HepG2 (cell line): ENCODE measurements around the gene PCGF3. TPM values are rescaled to one million over a fixed set of nuclear protein-coding genes. Genes with fewer than 3 reads are reported as not detected.

Experiments
- AKAP8 ChIP-seq: sonication (generic); formaldehyde crosslinking; IDR thresholded peaks from 2 replicates; pipeline ENCODE4 v1.5.1; 2020; ENCODE audit warnings: mild to moderate bottlenecking, missing genetic modification reagents
- ATF6 ChIP-seq: sonication (generic); formaldehyde crosslinking; conservative IDR thresholded peaks from 2 replicates; pipeline ENCODE4 v1.4.0; 2020; ENCODE audit warnings: missing genetic modification reagents
- GLI4 ChIP-seq: sonication (generic); formaldehyde crosslinking; IDR thresholded peaks from 2 replicates; pipeline ENCODE4 v1.5.1; 2020; ENCODE audit warnings: missing genetic modification reagents, mild to moderate bottlenecking, moderate library complexity, borderline replicate concordance
- MEIS2 ChIP-seq: sonication (generic); formaldehyde crosslinking; IDR thresholded peaks from 2 replicates; pipeline ENCODE4 v1.9.0; 2021; ENCODE audit warnings: mild to moderate bottlenecking, missing genetic modification reagents
- PCBP2 ChIP-seq: fragments of 200-400 bp; formaldehyde crosslinking; optimal IDR thresholded peaks from 2 replicates; pipeline ENCODE3; 2018; ENCODE audit warnings: low read length, low read depth; ENCODE audit not compliant: poor library complexity, severe bottlenecking
- SMC3 ChIP-seq: IDR thresholded peaks from 2 replicates; pipeline ENCODE4 v1.6.1; 2011; ENCODE audit warnings: low read length, improper control_type of control experiment
- SNAPC4 ChIP-seq: sonication (generic); formaldehyde crosslinking; IDR thresholded peaks from 2 replicates; pipeline ENCODE4 v1.4.0; 2020; ENCODE audit warnings: mild to moderate bottlenecking, missing genetic modification reagents
- SP2 ChIP-seq: sonication (generic); formaldehyde crosslinking; IDR thresholded peaks from 2 replicates; pipeline ENCODE4 v1.5.1; 2020; ENCODE audit warnings: mild to moderate bottlenecking, missing genetic modification reagents
- TBX2 ChIP-seq: sonication (generic); formaldehyde crosslinking; IDR thresholded peaks from 2 replicates; pipeline ENCODE4 v1.5.0; 2020; ENCODE audit warnings: missing genetic modification reagents, mild to moderate bottlenecking, borderline replicate concordance
- TRIM24 ChIP-seq: sonication (generic); formaldehyde crosslinking; IDR thresholded peaks from 2 replicates; pipeline ENCODE4 v1.8.0; 2022; ENCODE audit warnings: mild to moderate bottlenecking, missing genetic modification reagents
- ZC3H13 ChIP-seq: sonication (generic); formaldehyde crosslinking; IDR thresholded peaks from 2 replicates; pipeline ENCODE4 v1.8.1; 2023; ENCODE audit warnings: mild to moderate bottlenecking, missing genetic modification reagents, moderate library complexity
- ZFP82 ChIP-seq: sonication (generic); formaldehyde crosslinking; IDR thresholded peaks from 2 replicates; pipeline ENCODE4 v1.5.1; 2020; ENCODE audit warnings: mild to moderate bottlenecking, missing genetic modification reagents, borderline replicate concordance
- ZMYM4 ChIP-seq: sonication (generic); formaldehyde crosslinking; IDR thresholded peaks from 2 replicates; pipeline ENCODE4 v1.8.1; 2023; ENCODE audit warnings: mild to moderate bottlenecking, missing genetic modification reagents
- ZNF354B ChIP-seq: sonication (generic); formaldehyde crosslinking; IDR thresholded peaks from 2 replicates; pipeline ENCODE4 v1.8.0; 2022; ENCODE audit warnings: mild to moderate bottlenecking, missing genetic modification reagents
- ZNF547 ChIP-seq: sonication (generic); formaldehyde crosslinking; IDR thresholded peaks from 2 replicates; pipeline ENCODE4 v1.5.1; 2020; ENCODE audit warnings: mild to moderate bottlenecking, missing genetic modification reagents
- ZNF678 ChIP-seq: sonication (generic); formaldehyde crosslinking; IDR thresholded peaks from 2 replicates; pipeline ENCODE4 v1.4.0; 2020; ENCODE audit warnings: mild to moderate bottlenecking, missing genetic modification reagents
- ZNF747 ChIP-seq: sonication (generic); formaldehyde crosslinking; IDR thresholded peaks from 2 replicates; pipeline ENCODE4 v1.8.1; 2023; ENCODE audit warnings: missing genetic modification reagents, mild to moderate bottlenecking, borderline replicate concordance
- ZNF83 ChIP-seq: sonication (generic); formaldehyde crosslinking; IDR thresholded peaks from 2 replicates; pipeline ENCODE4 v1.4.0; 2020; ENCODE audit warnings: missing genetic modification reagents, mild to moderate bottlenecking, borderline replicate concordance
- polyA plus RNA-seq, 8 experiments: library from polyadenylated mRNA; depleted of rRNA in 3 of 8; stranded (reverse) in 7 of 8; unstranded in 1 of 8; fragments of >200 nt; fragmentation: Illumina TruSeq in 4 of 8; extraction: Trizol in 4 of 8; gene quantifications; 2 replicates each; pipeline versions ENCODE4 v1.2.1 to v1.2.3, GENCODE V29; 2011 to 2016; ENCODE audit warnings: low read depth in 4 of 8, missing spikeins in 1 of 8, mixed read lengths in 1 of 8; ENCODE audit not compliant: insufficient read depth in 1 of 8
- total RNA-seq, 5 experiments: library from RNA; depleted of rRNA; stranded (reverse); fragments of >200 nt; fragmentation: Illumina TruSeq; extraction: Trizol; gene quantifications; 2 replicates each; pipeline ENCODE4 v1.2.3, GENCODE V29; 2016; ENCODE audit warnings: low read depth in 1 of 5
- TF ChIP-seq, protein P1 (sequence below): sonication (generic); formaldehyde crosslinking; IDR thresholded peaks from 2 replicates; pipeline ENCODE4 v1.5.0; 2020; ENCODE audit warnings: missing genetic modification reagents, mild to moderate bottlenecking, borderline replicate concordance
- TF ChIP-seq, protein P2 (sequence below), 2 experiments: sonication (generic) in 1 of 2; formaldehyde crosslinking in 1 of 2; IDR thresholded peaks; 2 replicates each; pipeline versions ENCODE4 v1.4.0 to v1.6.1; 2018 to 2020; ENCODE audit warnings: missing genetic modification reagents in 2 of 2, borderline replicate concordance in 1 of 2, low read depth in 1 of 2, mild to moderate bottlenecking in 1 of 2, missing biosample characterization in 1 of 2

PCGF3 gene
- total and polyA plus RNA-seq, 2 of the 13 experiments (the other 11 are each of a cell fraction or from before 2014, with no cell fraction given) = 28.6 to 66.2 TPM

- TF ChIP-seq ZFP82 (no peak), ZMYM4 (0 out of 2 replicates have a peak, but pooled peaks have one; percentile 27), SMC3 (no peak), MEIS2 (CRISPR knock-in tag) (peak; percentile 68; the same call in 1 of the 2 replicates), ZNF547 (no peak), PCBP2 (no peak), ZNF354B (no peak), SP2 (CRISPR knock-in tag) (no peak), TRIM24 (CRISPR knock-in tag) (no peak), SNAPC4 (CRISPR knock-in tag) (no peak), AKAP8 (CRISPR knock-in tag) (no peak), ZNF747 (CRISPR knock-in tag) (no peak), ATF6 (CRISPR knock-in tag) (no peak), ZC3H13 (CRISPR knock-in tag) (no peak), ZNF678 (CRISPR knock-in tag) (no peak), GLI4 (CRISPR knock-in tag) (no peak), TBX2 (peak; percentile 86), ZNF83 (CRISPR knock-in tag) (no peak)
- TF ChIP-seq, protein P1, sequence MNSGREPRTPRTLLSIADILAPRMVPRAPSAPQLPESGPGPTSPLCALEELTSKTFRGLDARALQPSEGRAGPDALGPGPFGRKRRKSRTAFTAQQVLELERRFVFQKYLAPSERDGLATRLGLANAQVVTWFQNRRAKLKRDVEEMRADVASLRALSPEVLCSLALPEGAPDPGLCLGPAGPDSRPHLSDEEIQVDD (CRISPR knock-in tag) = no peak
- TF ChIP-seq, protein P2, sequence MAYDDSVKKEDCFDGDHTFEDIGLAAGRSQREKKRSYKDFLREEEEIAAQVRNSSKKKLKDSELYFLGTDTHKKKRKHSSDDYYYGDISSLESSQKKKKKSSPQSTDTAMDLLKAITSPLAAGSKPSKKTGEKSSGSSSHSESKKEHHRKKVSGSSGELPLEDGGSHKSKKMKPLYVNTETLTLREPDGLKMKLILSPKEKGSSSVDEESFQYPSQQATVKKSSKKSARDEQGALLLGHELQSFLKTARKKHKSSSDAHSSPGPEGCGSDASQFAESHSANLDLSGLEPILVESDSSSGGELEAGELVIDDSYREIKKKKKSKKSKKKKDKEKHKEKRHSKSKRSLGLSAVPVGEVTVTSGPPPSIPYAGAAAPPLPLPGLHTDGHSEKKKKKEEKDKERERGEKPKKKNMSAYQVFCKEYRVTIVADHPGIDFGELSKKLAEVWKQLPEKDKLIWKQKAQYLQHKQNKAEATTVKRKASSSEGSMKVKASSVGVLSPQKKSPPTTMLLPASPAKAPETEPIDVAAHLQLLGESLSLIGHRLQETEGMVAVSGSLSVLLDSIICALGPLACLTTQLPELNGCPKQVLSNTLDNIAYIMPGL (CRISPR knock-in tag; IDR thresholded peaks at IDR 0.05; ENCODE audit: borderline replicate concordance in 1 of 2, low read depth in 1 of 2) = no peak
These were observed 110.0 kb downstream of the PCGF3 start (continued) for GRCh38 chr4:815464-816146.
